Vagina (tissue), 2 donors: ENCODE data around the gene PIGX.

Source experiments
- CTCF ChIP-seq, 3 experiments: fragments of 450-650 bp in 2 of 3; fragments of 200-600 bp in 1 of 3; sonication (generic) in 1 of 3; IDR thresholded peaks; one replicate each; pipeline ENCODE4 v1.5.1; 2017 to 2019; ENCODE audit warnings: antibody characterized with exemption in 3 of 3, mild to moderate bottlenecking in 2 of 3, moderate library complexity in 2 of 3
- POLR2AphosphoS5 ChIP-seq, 2 donors: sonication (generic); formaldehyde crosslinking; IDR thresholded peaks; one replicate each; pipeline ENCODE4 v1.9.0; 2017; ENCODE audit warnings: antibody characterized with exemption in 2 of 2, mild to moderate bottlenecking in 2 of 2, low read depth in 1 of 2; ENCODE audit not compliant: insufficient read depth in 1 of 2

GRCh38 chr3:196749125-196749524 lies 36.9 kb downstream of the PIGX start:
- TF ChIP-seq POLR2AphosphoS5 (IDR thresholded peaks at IDR 0.05; ENCODE audit: insufficient read depth in 1 of 2, low read depth in 1 of 2): no peak
- TF ChIP-seq CTCF (IDR thresholded peaks at IDR 0.05): no peak
